Measurements from ENCODE around the gene EMC8.

DNA sequence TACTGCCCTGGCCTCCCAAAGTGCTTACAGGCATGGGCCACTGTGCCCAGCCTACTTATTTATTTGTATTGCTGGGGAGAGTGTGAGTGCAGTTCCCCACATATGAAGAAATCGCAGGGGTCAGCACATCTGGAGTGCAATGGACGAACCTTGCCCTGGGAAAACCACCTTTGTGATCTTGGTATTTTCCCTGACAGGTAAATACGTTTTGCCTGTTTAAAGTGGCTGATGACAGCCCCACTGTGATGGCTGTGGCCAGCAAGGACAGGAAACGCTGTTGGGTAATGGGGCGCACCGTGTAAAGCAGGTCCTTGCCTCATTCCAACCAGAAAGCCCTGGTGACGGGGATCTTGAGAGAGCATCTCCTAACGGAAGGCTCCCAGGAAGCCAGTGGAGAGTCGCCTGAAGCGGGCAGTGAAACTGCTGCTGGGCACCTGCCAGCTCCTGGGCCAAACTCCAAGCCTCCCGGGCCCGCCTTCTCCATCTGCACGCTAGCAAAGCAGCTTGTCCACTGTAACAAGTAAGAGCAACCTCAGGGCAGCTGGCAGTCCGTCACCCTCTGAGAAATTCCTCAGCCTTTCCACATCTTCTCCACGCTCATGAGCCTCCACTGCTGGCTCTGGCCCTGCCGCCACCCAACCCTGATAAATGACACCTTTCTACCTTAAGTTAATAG, 17.5 kb downstream of the EMC8 start:
- TF ChIP-seq, protein P1, sequence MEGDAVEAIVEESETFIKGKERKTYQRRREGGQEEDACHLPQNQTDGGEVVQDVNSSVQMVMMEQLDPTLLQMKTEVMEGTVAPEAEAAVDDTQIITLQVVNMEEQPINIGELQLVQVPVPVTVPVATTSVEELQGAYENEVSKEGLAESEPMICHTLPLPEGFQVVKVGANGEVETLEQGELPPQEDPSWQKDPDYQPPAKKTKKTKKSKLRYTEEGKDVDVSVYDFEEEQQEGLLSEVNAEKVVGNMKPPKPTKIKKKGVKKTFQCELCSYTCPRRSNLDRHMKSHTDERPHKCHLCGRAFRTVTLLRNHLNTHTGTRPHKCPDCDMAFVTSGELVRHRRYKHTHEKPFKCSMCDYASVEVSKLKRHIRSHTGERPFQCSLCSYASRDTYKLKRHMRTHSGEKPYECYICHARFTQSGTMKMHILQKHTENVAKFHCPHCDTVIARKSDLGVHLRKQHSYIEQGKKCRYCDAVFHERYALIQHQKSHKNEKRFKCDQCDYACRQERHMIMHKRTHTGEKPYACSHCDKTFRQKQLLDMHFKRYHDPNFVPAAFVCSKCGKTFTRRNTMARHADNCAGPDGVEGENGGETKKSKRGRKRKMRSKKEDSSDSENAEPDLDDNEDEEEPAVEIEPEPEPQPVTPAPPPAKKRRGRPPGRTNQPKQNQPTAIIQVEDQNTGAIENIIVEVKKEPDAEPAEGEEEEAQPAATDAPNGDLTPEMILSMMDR (conservative IDR thresholded peaks at IDR 0.05 in 1 of 2, IDR thresholded peaks at IDR 0.05 in 1 of 2; ENCODE audit: extremely low read depth in 1 of 2, insufficient read depth in 1 of 2, low read depth in 1 of 2, low read length in 2 of 2), result no peak
- no peak for TF ChIP-seq EZH2 (IDR thresholded peaks at IDR 0.05; ENCODE audit: borderline replicate concordance, low read length)

Measured in mammary epithelial cell (primary cell).